Mammary epithelial cell (primary cell): ENCODE measurements around the gene C2CD4C.

ENCODE experiments used
- EZH2 ChIP-seq: IDR thresholded peaks from 2 replicates; pipeline ENCODE4 v1.6.1; 2012; ENCODE audit warnings: low read length, inconsistent platforms, borderline replicate concordance
- TF ChIP-seq, protein P1 (sequence below), 2 donors: IDR thresholded peaks in 1 of 2; conservative IDR thresholded peaks in 1 of 2; 2 replicates each; pipeline ENCODE4 v1.5.1; 2011 to 2012; ENCODE audit warnings: inconsistent platforms in 2 of 2, low read length in 2 of 2, mild to moderate bottlenecking in 2 of 2, control low read depth in 1 of 2, low read depth in 1 of 2; ENCODE audit not compliant: insufficient read depth in 1 of 2; ENCODE audit errors: extremely low read depth in 1 of 2

- TF ChIP-seq, protein P1, sequence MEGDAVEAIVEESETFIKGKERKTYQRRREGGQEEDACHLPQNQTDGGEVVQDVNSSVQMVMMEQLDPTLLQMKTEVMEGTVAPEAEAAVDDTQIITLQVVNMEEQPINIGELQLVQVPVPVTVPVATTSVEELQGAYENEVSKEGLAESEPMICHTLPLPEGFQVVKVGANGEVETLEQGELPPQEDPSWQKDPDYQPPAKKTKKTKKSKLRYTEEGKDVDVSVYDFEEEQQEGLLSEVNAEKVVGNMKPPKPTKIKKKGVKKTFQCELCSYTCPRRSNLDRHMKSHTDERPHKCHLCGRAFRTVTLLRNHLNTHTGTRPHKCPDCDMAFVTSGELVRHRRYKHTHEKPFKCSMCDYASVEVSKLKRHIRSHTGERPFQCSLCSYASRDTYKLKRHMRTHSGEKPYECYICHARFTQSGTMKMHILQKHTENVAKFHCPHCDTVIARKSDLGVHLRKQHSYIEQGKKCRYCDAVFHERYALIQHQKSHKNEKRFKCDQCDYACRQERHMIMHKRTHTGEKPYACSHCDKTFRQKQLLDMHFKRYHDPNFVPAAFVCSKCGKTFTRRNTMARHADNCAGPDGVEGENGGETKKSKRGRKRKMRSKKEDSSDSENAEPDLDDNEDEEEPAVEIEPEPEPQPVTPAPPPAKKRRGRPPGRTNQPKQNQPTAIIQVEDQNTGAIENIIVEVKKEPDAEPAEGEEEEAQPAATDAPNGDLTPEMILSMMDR (conservative IDR thresholded peaks at IDR 0.05 in 1 of 2, IDR thresholded peaks at IDR 0.05 in 1 of 2; ENCODE audit: extremely low read depth in 1 of 2, insufficient read depth in 1 of 2, low read depth in 1 of 2, low read length in 2 of 2), result no peak
- no peak for TF ChIP-seq EZH2
Measured at GRCh38 chr19:389255-389934, 19.6 kb downstream of the C2CD4C start.
